Kidney epithelial cell (primary cell): ENCODE measurements around the gene UBE2Q2. TPM values are rescaled to one million over a fixed set of nuclear protein-coding genes. Genes with fewer than 3 reads are reported as not detected.
A peak's percentile ranks its signal among the peaks of the same experiment; 100 is the strongest.

Experiments
- DNase-seq: peaks from one replicate; pipeline ENCODE4 v3.0.0-alpha.2; 2010; ENCODE audit warnings: low read depth
- H3K27me3 ChIP-seq: 2 replicates; pipeline ENCODE4 v1.6.0; 2011; ENCODE audit warnings: low read length; ENCODE audit not compliant: control insufficient read depth, insufficient read depth
- H3K36me3 ChIP-seq: 2 replicates; pipeline ENCODE4 v1.5.1; 2011; ENCODE audit warnings: low read length; ENCODE audit not compliant: control insufficient read depth, insufficient read depth
- H3K4me3 ChIP-seq: 2 replicates; pipeline ENCODE4 v1.5.1; 2011; ENCODE audit warnings: low read depth, mild to moderate bottlenecking, control low read depth, low read length
- total RNA-seq: library from RNA; depleted of rRNA; stranded (reverse); fragments of >200 nt; gene quantifications from 2 replicates; pipeline ENCODE4 v1.2.3, GENCODE V29; 2015
- TF ChIP-seq, protein P1 (sequence below): IDR thresholded peaks from 2 replicates; pipeline ENCODE4 v1.5.1; 2011; ENCODE audit warnings: mild to moderate bottlenecking, moderate library complexity, low read length, control low read depth, inconsistent platforms; ENCODE audit not compliant: insufficient read depth, poor library complexity, severe bottlenecking

UBE2Q2 gene
- total RNA-seq, 1 donor from 2014 or later, result 39.3 TPM

DNA sequence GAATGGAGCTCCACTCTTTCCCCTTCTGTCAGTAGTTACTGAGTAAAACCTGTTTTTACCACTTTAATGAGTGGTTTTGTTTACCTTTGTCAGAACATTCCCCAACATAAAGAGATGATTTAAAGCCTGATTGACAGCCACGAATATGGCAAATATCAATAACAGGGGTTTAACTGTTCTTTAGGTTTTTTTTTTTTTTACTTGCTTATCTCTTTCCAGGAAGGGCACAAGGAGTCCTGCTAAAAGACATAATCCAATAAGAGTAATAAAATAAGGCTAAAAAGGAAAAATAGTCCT lies 11.5 kb upstream of the UBE2Q2 start:
- Histone ChIP-seq H3K4me3 (no peak overlapping the region), H3K36me3 (no peaks in the 10 kb centered on the region), H3K27me3 (no peaks in the 10 kb centered on the region)
- TF ChIP-seq, protein P1, sequence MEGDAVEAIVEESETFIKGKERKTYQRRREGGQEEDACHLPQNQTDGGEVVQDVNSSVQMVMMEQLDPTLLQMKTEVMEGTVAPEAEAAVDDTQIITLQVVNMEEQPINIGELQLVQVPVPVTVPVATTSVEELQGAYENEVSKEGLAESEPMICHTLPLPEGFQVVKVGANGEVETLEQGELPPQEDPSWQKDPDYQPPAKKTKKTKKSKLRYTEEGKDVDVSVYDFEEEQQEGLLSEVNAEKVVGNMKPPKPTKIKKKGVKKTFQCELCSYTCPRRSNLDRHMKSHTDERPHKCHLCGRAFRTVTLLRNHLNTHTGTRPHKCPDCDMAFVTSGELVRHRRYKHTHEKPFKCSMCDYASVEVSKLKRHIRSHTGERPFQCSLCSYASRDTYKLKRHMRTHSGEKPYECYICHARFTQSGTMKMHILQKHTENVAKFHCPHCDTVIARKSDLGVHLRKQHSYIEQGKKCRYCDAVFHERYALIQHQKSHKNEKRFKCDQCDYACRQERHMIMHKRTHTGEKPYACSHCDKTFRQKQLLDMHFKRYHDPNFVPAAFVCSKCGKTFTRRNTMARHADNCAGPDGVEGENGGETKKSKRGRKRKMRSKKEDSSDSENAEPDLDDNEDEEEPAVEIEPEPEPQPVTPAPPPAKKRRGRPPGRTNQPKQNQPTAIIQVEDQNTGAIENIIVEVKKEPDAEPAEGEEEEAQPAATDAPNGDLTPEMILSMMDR, result no peak
- no peak for DNase-seq

DNA sequence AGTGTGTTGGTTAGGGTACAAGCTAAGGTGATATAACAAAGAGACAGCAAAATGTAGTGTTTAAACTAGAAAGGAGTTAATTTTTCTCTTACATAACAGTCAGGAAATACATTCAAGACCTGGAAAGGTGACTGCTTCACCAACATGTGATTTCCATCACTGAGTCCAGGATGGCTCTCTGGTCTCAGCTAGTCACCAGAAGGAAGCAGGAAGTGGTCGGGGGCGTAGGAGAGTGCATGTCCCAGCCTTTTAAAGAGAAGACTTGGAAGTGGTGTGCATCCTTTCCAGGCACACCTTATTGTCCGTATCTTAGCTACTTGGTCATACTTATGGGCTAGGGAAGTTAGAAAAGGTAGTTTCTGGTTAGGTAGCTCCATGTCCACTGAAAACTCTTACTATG lies 11.1 kb upstream of the UBE2Q2 start:
- no peak for DNase-seq
- H3K4me3 ChIP-seq, result no peak overlapping the region
- TF ChIP-seq, protein P1, result no peak
- H3K36me3 ChIP-seq, result no peaks in the 10 kb centered on the region
- H3K27me3 ChIP-seq, result no peaks in the 10 kb centered on the region

DNA sequence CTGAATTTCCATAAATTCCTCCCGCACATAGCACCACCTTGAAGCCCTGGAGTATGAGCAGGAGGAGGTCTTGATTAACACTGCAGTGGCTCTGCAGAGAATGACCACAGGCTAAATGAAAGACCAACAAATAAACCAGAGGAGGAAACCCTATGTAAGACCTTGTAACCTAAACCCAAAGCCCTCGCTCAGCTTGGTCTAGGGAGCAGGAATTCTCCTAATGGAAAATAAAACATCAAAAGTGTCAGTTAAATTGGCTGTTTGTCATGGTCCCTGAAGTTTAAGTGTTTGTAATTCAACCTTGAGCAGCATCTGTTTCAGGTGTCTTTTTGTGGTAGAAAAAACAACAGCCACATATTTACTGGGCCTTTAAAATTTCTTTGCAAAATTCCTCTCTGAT lies 9.2 kb upstream of the UBE2Q2 start:
- TF ChIP-seq, protein P1, result no peak
- Histone ChIP-seq H3K27me3 (no peaks in the 10 kb centered on the region), H3K36me3 (no peaks in the 10 kb centered on the region), H3K4me3 (no peak overlapping the region)
- DNase-seq, result no peak

DNA sequence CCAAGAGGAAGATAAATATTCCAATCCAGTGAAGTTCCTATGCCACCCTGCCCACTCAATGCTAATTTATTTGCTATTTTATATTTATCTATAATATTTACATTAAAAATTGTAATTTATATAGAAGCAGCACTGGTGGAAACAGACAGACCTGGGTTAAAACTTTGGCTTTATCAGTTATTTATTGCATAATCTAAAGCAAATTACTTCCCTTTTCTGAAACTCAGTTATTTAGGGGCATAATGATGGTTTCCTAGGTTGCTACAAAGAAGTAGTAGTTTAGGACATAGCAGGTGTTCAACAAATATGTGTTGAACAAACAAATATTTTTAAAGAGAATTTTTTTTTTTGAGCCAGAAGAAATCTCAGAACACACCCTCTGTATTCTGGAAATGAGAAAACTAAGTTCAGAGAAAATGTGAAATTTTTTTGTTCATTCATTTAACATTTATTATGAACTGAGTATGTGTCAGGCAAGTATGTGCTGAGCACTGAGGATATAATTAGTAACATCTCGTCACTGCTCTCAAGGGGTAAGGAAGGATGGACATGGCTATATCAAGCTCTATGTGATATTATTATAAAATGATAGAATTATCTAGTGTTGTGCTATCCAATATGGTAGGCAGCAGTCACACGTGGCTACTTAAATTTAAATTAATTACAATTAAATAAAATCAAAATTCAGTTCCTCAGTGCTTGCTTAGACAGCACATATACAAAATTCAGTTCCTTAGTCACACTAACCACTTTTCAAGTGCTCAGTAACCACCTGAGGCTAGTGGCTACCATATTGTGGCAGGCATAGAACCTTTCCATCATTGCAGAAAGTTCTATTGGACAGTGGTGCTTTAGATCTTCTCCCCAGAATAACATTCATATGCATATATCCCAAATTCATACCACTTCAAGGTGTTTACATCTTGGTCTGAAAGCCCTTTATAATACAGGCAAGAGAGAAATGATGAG lies 7.0 kb upstream of the UBE2Q2 start:
- DNase-seq, result no peak
- Histone ChIP-seq H3K4me3 (no peak overlapping the region), H3K27me3 (no peaks in the 10 kb centered on the region), H3K36me3 (no peaks in the 10 kb centered on the region)
- TF ChIP-seq, protein P1, result no peak

DNA sequence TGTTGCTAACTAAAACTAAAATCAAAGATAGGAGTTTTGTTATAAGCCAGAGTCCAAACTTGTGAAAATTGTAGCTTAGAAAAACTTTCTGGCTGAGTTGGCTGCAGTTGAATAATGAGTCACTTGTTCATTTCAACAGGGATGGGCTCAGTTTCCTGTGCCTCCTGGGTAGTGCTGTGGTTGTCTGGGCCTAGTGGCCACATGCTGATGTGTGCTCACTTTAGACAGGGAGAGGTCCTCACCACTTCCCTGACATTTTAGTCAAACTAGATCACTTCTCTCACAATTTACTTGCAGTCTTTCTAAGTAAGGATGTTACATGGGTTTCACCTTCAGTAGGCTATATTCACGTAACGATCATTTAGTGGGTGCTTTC lies 6.3 kb upstream of the UBE2Q2 start:
- DNase-seq, result peak; percentile 54
- TF ChIP-seq, protein P1, result no peak
- Histone ChIP-seq H3K36me3 (no peaks in the 10 kb centered on the region), H3K4me3 (no peak overlapping the region), H3K27me3 (no peaks in the 10 kb centered on the region)

DNA sequence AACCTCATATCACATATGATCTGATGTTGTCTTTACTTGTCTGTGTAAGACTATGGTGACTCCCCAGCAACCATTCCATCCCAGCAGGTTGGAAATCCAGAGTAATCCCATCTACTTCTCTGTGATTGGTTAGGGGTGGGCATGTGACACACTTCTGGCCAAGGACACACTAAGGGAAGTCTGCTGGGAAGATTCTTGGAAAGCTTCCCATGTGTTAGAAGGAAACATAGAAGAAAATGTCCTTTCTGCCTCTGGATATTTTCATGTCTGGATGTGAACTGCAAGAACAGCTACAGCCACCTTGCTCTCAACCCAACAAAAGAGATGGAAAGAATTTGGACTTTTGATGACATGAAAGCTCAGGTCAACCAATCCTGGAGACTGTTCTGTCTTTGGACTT lies 2.6 kb upstream of the UBE2Q2 start:
- TF ChIP-seq, protein P1, result no peak
- DNase-seq, result no peak
- Histone ChIP-seq H3K36me3 (no peaks in the 10 kb centered on the region), H3K4me3 (no peak overlapping the region), H3K27me3 (no peaks in the 10 kb centered on the region)
